Nephron progenitor cell (in vitro differentiated cells): ENCODE results near the gene DCAF11.

Experiments
- DNase-seq: peaks from one replicate; pipeline ENCODE4 v3.0.0; 2021
- H3K27ac Mint-ChIP-seq: 2 replicates; pipeline ENCODE4 v1.8.0; 2021; ENCODE audit warnings: mild to moderate bottlenecking, moderate library complexity, mixed read lengths
- H3K27me3 Mint-ChIP-seq: 2 replicates; pipeline ENCODE4 v1.8.0; 2021; ENCODE audit warnings: mild to moderate bottlenecking, low read depth, mixed read lengths; ENCODE audit not compliant: poor library complexity
- H3K36me3 Mint-ChIP-seq: 2 replicates; pipeline ENCODE4 v1.8.0; 2021; ENCODE audit warnings: low read depth, mixed read lengths
- H3K4me1 Mint-ChIP-seq: 2 replicates; pipeline ENCODE4 v1.8.0; 2021; ENCODE audit warnings: mixed read lengths
- H3K4me3 Mint-ChIP-seq: 2 replicates; pipeline ENCODE4 v1.8.0; 2021; ENCODE audit warnings: mild to moderate bottlenecking, moderate library complexity, mixed read lengths
- H3K9me3 Mint-ChIP-seq: 2 replicates; pipeline ENCODE4 v1.8.0; 2021; ENCODE audit warnings: mild to moderate bottlenecking, moderate library complexity, mixed read lengths
- TF ChIP-seq, protein P1 (sequence below): fragments of 200-600 bp; sonication (generic); IDR thresholded peaks from 2 replicates; pipeline ENCODE4 v1.5.0; 2021; ENCODE audit warnings: antibody characterized with exemption

The DCAF11 gene

DNA sequence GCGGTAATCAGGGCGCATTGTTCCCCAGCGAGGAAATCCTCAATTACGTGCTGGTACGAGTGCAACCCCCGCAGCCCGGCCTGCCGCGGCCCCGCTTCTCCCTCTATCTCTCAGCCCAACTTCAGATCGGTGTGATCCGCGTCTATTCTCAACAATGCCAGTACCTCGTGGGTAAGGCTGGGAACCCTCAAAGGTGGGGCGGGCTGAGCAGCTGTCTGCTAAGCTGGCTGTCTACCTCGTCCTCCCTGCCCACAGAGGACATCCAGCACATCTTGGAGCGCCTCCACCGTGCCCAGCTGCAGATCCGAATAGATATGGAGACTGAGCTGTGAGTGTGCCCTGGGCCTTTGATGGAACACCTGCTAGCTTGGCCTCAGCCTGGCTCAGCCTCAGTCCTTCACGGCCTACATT lies 58.3 kb downstream of the DCAF11 start:
- no peaks in the 10 kb centered on the region for H3K9me3 Mint-ChIP-seq
- TF ChIP-seq, protein P1, sequence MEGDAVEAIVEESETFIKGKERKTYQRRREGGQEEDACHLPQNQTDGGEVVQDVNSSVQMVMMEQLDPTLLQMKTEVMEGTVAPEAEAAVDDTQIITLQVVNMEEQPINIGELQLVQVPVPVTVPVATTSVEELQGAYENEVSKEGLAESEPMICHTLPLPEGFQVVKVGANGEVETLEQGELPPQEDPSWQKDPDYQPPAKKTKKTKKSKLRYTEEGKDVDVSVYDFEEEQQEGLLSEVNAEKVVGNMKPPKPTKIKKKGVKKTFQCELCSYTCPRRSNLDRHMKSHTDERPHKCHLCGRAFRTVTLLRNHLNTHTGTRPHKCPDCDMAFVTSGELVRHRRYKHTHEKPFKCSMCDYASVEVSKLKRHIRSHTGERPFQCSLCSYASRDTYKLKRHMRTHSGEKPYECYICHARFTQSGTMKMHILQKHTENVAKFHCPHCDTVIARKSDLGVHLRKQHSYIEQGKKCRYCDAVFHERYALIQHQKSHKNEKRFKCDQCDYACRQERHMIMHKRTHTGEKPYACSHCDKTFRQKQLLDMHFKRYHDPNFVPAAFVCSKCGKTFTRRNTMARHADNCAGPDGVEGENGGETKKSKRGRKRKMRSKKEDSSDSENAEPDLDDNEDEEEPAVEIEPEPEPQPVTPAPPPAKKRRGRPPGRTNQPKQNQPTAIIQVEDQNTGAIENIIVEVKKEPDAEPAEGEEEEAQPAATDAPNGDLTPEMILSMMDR, result no peak
- peaks cover 39% of the 10 kb centered on the region for H3K4me1 Mint-ChIP-seq
- DNase-seq, result no peak
- H3K36me3 Mint-ChIP-seq, result peaks cover 39% of the 10 kb centered on the region
- H3K4me3 Mint-ChIP-seq, result peak overlapping the region; percentile 84
- no peak overlapping the region for H3K27ac Mint-ChIP-seq
- peaks cover 14% of the 10 kb centered on the region for H3K27me3 Mint-ChIP-seq
